ENCODE data around the gene CDH9.

Gene CDH9

DNA sequence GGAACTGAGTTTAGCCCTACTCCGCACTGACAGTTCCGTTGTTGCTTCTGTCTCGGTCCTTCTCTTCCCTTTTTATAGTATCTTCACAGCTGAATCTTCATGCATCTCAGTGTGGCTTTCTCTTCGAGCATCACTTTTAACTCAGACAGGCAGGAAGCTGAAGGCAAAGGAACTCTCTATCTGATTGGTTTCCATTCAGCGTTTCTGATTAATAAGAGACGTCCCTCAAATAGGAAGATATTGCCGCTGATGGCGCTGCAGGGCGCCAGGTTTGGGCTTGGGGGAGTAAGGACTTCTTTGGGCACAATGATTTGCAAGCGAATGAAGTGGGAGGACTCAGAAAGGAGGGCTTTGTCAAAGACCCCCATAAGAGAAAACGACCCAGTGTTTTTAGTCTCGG is at the start of gene CDH9:
Gene CDH9, minus strand, starts transcription at position 111 of the 400 bp plus-strand sequence. CDS start 50,253 bp downstream, outside the sequence.
- no peak for TF ChIP-seq CTCF (conservative IDR thresholded peaks at IDR 0.05)
- no peak for TF ChIP-seq ZFX (IDR thresholded peaks at IDR 0.05)
- H3K27ac ChIP-seq = no peak within 1 kb of the TSS

DNA sequence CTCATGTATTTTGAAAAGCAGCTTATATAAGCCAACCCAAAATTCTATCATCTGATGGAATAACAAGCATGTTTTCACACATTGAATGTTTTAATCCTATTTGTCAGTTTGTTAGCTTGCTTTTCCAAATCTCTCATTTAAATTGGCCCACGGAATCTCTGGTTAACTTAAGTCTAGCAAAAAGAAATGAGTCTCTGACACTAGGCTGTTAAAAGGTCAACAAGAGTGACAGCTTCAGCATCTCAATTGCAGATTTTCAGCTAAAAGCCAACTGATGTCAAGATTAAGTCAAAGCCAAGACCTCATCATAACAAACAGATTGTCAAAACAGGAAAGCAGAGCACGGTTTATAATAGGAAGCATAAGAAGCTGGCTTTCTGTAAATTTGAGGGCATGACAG is 49.4 kb upstream of the CDH9 start:
- TF ChIP-seq CTCF (conservative IDR thresholded peaks at IDR 0.05) (no peak), ZFX (IDR thresholded peaks at IDR 0.05) (no peak)

GRCh38 chr5:27083449-27084415 is 45.3 kb upstream of the CDH9 start:
- no peak overlapping the region for H3K27ac ChIP-seq
- no peak for TF ChIP-seq CTCF (conservative IDR thresholded peaks at IDR 0.05)
- TF ChIP-seq ZFX (IDR thresholded peaks at IDR 0.05) = no peak

More for the DNA sequence above, 49.4 kb upstream of the CDH9 start:
- no peak overlapping the region for H3K27ac ChIP-seq

DNA sequence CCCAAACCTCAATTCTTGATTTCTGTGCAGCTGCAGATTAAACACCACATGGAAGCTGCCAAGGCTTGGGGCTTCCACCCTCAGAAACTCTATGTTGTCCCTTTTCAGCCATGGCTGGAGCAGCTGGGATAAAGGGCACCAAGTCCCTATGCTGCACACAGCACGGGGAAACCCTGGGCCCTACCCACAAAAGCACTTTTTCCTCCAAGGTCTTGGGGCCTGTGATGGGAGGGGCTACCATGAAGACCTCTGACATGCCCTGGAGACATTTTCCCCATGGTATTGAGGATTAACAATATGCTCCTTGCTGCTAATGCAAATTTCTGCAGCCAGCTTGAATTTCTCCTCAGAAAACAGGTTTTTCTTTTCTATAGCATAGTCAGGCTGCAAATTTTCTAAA is 41.8 kb upstream of the CDH9 start:
- H3K27ac ChIP-seq = no peak overlapping the region
- TF ChIP-seq ZFX (IDR thresholded peaks at IDR 0.05) (no peak), CTCF (conservative IDR thresholded peaks at IDR 0.05) (no peak)

GRCh38 chr5:27062451-27062850 is 24.1 kb upstream of the CDH9 start:
- TF ChIP-seq ZFX (IDR thresholded peaks at IDR 0.05) = no peak
- no peak for TF ChIP-seq CTCF (conservative IDR thresholded peaks at IDR 0.05)
- H3K27ac ChIP-seq = no peak overlapping the region

- TF ChIP-seq ZFX (IDR thresholded peaks at IDR 0.05) (no peak), CTCF (conservative IDR thresholded peaks at IDR 0.05) (no peak)
- no peak overlapping the region for H3K27ac ChIP-seq
Measured at GRCh38 chr5:27048510-27048909, 10.1 kb upstream of the CDH9 start.

GRCh38 chr5:27041372-27041771 is 3.0 kb upstream of the CDH9 start:
- no peak for TF ChIP-seq ZFX (IDR thresholded peaks at IDR 0.05)
- no peak for TF ChIP-seq CTCF (conservative IDR thresholded peaks at IDR 0.05)
- H3K27ac ChIP-seq = no peak overlapping the region

Measured in C4-2B (cell line).